NCI-H187 (cell line): ENCODE data around the gene MED16.
"Not testable (repeated sequence)": the region's sequence is repeated elsewhere in the genome, so short reads cannot be mapped to it uniquely, and the experiment has no call there.

Experiments used
- DNase-seq, 2 experiments: peaks; one replicate each; lab custom pipeline; 2025; lab: John Stamatoyannopoulos, UW

MED16 gene

GRCh38 chr19:889662-890295 is 3.2 kb downstream of the MED16 start:
- DNase-seq: no peak

GRCh38 chr19:888581-889385 is 4.2 kb downstream of the MED16 start:
- no peak for DNase-seq

GRCh38 chr19:887599-887998 is 5.4 kb downstream of the MED16 start:
- no peak for DNase-seq

GRCh38 chr19:887072-887471 is 5.9 kb downstream of the MED16 start:
- DNase-seq: no peak

DNA sequence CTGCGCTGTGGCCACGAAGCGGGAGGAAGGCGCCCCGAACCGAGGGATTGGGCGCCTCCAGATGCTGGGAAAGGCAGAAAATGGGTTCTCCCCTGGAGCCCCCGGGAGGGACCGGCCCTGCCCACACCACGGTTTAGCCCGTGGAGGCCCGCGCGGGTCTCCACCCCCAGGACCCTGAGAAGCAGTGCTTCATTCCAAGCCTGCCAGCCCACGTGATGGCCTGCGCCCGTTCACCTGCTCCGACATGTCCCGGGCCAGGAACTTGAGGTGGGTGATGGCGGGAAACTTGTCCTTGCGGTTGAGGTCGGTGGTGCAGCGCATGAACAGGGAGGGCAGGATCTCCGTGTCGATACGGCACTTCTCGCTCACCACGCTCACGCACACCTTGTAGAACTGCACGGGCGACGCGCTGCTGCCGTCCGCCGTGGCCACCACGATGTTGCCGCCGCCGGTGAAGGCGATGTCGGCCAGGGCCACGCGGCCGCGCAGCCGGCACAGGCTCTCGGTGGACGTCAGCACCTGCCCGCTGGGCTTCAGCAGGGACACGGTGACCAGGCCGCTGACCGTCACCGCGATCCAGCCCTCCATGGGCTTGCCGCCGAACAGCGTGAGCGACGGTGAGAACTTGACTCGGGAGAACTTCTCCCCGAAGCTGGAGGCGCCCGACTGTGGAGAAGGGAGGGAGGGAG is 7.3 kb downstream of the MED16 start:
- DNase-seq: no peak

- DNase-seq: no peak
Measured at GRCh38 chr19:884420-885211, 8.4 kb downstream of the MED16 start.

- no peak for DNase-seq
Measured at GRCh38 chr19:883661-884211, 9.3 kb downstream of the MED16 start.

DNA sequence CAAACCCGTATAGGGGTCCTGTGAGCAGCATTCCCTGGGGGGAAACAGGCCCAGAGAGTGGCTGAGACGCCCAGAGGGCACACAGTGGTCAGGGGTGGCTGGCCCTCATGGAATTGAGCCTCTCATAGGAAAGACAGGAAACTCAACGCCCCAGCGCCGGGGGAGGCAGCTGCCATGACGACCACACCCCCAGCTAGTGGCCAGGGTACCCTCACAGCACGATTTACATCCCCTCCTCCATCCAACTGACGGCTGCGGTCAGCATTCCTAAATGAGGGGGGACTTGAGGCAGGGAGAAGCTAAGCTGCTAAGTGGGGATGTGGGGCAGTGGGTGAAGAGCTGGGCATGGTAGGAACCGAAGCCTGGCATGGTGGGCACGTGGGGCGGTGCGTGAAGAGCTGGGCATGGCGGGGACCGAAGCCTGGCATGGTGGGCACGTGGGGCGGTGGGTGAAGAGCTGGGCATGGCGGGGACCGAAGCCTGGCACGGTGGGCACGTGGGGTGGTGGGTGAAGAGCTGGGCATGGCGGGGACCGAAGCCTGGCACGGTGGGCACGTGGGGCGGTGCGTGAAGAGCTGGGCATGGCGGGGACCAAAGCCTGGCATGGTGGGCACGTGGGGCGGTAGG is 10.0 kb downstream of the MED16 start:
- no peak for DNase-seq

GRCh38 chr19:881385-882071 is 11.5 kb downstream of the MED16 start:
- DNase-seq: no peak

DNA sequence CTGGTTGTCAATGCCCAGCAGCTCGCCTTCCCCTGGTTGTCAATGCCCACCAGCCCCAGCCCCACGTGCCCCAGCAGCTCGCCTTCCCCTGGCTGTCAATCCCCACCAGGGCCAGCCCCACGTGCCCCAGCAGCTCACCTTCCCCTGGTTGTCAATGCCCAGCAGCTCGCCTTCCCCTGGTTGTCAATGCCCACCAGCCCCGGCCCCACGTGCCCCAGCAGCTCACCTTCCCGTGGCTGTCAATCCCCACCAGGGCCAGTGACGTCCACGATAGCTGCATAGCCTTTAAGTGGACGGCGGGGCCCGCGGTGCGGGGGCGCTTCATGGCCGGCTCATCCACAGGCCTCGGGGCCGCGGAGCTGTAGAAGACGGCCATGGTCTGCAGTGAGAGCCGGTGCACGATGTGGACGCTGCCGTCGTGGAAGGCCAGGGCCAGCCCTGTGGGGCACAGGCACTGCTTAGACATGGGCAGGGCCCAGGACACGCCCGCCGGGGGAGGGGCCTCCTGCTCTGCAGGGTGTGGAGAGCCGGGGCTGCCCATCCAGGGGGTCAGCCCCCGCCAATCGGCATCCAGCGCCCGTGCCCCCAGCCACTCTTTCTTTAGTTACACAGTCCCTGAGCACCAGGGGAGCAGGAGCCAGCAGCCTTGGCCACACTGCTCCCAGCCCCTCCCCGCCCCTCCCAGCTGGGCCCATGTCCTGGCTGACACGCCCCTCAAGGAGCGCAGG is 13.1 kb downstream of the MED16 start:
- DNase-seq: no peak

DNA sequence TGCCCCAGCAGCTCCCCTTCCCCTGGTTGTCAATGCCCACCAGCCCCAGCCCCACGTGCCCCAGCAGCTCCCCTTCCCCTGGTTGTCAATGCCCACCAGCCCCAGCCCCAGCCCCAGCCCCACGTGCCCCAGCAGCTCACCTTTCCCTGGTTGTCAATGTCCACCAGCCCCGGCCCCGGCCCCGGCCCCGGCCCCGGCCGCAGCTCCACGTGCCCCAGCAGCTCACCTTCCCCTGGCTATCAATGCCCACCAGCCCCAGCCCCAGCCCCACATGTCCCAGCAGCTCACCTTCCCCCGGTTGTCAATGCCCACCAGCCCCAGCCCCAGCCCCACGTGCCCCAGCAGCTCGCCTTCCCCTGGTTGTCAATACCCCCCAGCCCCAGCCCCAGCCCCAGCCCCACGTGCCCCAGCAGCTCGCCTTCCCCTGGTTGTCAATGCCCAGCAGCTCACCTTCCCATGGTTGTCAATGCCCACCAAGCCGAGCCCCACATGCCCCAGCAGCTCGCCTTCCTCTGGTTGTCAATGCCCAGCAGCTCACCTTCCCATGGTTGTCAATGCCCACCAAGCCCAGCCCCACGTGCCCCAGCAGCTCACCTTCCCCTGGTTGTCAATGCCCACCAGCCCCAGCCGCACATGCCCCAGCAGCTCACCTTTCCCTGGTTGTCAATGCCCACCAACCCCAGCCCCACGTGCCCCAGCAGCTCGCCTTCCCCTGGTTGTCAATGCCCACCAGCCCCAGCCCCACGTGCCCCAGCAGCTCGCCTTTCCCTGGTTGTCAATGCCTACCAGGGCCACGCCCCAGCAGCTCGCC is 14.0 kb downstream of the MED16 start:
- not testable (repeated sequence) for DNase-seq

DNA sequence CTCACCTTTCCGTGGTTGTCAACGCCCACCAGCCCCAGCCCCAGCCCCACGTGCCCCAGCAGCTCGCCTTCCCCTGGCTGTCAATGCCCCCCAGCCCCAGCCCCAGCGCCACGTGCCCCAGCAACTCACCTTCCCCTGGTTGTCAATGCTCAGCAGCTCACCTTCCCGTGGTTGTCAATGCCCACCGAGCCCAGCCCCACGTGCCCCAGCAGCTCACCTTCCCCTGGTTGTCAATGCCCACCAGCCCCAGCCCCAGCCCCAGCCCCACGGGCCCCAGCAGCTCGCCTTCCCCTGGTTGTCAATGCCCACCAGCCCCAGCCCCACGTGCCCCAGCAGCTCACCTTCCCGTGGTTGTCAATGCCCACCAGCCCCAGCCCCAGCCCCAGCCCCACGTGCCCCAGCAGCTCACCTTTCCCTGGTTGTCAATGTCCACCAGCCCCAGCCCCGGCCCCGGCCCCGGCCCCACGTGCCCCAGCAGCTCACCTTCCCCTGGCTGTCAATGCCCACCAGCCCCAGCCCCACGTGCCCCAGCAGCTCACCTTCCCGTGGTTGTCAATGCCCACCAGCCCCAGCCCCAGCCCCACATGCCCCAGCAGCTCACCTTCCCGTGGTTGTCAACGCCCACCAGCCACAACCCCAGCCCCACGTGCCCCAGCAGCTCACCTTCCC is 14.9 kb downstream of the MED16 start:
- DNase-seq: not testable (repeated sequence)

- DNase-seq: no peak
Measured at GRCh38 chr19:876780-877314, 16.1 kb downstream of the MED16 start.

DNA sequence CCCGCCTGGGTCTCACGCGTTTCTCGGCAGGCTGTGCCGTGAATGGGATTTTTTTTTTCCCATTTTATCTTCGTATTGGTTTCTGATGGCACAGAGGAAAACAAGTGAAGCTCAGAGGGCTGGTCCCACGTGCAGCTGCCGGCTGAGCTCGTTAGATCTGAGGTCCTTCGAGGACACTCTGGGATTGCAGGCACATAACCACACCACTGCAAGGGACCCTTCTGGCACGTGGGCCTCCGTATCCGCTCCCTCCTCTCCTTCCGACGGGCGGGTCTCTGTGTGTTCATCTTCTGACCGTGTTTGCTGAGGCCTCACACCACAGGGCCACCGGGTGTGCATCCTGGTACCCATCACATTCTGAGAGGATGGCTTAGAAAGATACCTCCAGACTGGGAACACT is 16.9 kb downstream of the MED16 start:
- DNase-seq: no peak

- DNase-seq: no peak
Measured at GRCh38 chr19:875265-875879, 17.6 kb downstream of the MED16 start.

DNA sequence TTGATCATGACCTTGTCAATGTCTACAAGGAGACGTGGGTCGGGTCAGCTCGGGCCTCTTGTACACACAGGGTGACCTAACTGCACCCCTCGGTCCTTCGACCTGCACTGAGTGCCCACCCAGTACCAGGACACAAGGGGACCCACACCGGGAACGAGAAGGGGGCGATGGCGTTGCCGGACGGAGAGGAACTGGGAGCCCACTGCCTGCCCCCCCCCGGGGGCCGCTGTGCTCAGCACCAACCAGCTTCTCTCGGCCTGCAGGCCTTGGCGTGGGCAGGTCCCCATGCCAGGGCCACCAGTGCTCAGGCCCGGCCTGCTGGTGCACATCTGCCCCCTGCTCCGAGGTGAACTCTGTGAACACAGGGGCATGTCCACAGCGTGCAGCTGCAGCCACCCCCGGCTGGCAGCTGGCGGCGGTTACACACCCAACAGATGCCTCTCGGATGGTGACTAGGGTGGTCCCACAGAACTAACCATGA is 19.4 kb downstream of the MED16 start:
- no peak for DNase-seq

- DNase-seq: no peak
Measured at GRCh38 chr19:873084-873483, 19.9 kb downstream of the MED16 start.
